Fibroblast of villous mesenchyme (primary cell): Measurements from ENCODE around the gene PATJ. TPM values are rescaled to one million over a fixed set of nuclear protein-coding genes. Genes with fewer than 3 reads are reported as not detected.

Experiments
- DNase-seq: peaks from one replicate; pipeline ENCODE4 v3.0.0-alpha.2; 2010; ENCODE audit warnings: low read depth
- H3K4me3 ChIP-seq: 2 replicates; pipeline ENCODE4 v1.5.1; 2011; ENCODE audit warnings: low read depth, mild to moderate bottlenecking, low read length
- total RNA-seq: library from RNA; depleted of rRNA; stranded (reverse); fragments of >200 nt; gene quantifications from 2 replicates; pipeline ENCODE4 v1.2.3, GENCODE V29; 2012
- TF ChIP-seq, protein P1 (sequence below): IDR thresholded peaks from 2 replicates; pipeline ENCODE4 v1.5.1; 2012; ENCODE audit warnings: low read depth, mild to moderate bottlenecking, low read length; ENCODE audit not compliant: insufficient read depth

Gene PATJ
- total RNA-seq, 1 donor, result 9.5 TPM

DNA sequence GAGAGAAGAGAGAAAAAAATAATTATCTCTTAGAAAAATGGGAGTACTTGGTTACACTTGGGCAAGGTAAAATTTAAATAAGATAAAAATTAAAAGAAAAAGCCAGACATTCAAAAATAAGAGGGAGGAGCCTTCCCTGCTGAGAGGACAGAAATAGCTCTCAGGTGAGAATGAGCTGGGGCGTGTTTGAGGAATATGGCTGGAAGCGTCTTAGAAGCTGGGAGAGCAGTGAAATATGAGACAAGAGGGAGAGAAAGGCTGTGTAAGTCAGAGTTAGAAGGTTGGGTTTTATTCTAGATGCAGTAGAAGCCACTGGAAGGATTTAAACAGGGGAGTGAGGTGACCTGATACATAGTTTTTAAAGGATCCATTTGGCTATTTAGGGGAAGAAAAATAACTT is 298.2 kb downstream of the PATJ start:
- no peak for DNase-seq
- TF ChIP-seq, protein P1, sequence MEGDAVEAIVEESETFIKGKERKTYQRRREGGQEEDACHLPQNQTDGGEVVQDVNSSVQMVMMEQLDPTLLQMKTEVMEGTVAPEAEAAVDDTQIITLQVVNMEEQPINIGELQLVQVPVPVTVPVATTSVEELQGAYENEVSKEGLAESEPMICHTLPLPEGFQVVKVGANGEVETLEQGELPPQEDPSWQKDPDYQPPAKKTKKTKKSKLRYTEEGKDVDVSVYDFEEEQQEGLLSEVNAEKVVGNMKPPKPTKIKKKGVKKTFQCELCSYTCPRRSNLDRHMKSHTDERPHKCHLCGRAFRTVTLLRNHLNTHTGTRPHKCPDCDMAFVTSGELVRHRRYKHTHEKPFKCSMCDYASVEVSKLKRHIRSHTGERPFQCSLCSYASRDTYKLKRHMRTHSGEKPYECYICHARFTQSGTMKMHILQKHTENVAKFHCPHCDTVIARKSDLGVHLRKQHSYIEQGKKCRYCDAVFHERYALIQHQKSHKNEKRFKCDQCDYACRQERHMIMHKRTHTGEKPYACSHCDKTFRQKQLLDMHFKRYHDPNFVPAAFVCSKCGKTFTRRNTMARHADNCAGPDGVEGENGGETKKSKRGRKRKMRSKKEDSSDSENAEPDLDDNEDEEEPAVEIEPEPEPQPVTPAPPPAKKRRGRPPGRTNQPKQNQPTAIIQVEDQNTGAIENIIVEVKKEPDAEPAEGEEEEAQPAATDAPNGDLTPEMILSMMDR, result no peak
- H3K4me3 ChIP-seq, result no peak overlapping the region

DNA sequence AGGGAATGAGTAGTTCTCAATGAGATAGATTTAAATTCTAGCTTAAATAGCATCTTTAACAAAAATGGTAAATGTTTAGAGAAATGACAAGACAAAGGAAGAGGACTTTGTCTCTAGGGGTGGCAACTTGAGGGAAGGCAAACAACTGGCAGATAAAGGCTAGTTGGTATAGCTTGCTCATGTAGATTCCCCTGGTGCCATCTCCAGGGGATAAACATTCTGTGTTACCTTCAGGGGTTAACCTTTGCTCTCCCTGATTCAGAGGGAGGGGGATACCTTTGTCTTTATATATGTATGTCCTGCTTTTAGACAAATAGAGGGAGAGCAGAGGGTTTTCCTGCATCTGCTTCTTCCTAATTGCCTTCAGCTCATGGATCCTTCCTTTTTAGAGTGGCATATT is 298.7 kb downstream of the PATJ start:
- no peak overlapping the region for H3K4me3 ChIP-seq
- TF ChIP-seq, protein P1, result no peak
- no peak for DNase-seq

DNA sequence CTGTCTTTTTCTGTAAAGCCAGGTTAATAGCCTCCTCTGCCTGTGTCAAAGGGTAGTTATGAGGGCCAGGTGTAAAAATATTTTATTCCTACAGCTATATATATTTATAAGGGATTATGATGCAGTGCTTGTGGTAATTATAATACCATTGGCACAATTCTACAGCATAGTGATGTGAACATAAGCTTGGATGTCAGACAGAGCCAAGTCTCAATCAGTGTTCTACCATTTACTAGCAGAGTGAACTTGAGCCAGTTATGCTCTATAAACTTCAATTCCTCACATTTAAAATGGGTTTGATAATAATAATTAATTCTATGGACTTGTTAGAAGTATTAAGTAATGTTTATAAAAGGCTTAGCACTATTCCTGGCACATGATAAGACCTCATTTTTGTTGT is 300.9 kb downstream of the PATJ start:
- DNase-seq, result no peak
- TF ChIP-seq, protein P1, result no peak
- no peak overlapping the region for H3K4me3 ChIP-seq

GRCh38 chr1:62045574-62045973 is 303.3 kb downstream of the PATJ start:
- no peak overlapping the region for H3K4me3 ChIP-seq
- DNase-seq, result no peak
- TF ChIP-seq, protein P1, result no peak

- TF ChIP-seq, protein P1, result no peak
- H3K4me3 ChIP-seq, result no peak overlapping the region
- DNase-seq, result no peak
These were observed 304.6 kb downstream of the PATJ start for GRCh38 chr1:62046927-62047326.

DNA sequence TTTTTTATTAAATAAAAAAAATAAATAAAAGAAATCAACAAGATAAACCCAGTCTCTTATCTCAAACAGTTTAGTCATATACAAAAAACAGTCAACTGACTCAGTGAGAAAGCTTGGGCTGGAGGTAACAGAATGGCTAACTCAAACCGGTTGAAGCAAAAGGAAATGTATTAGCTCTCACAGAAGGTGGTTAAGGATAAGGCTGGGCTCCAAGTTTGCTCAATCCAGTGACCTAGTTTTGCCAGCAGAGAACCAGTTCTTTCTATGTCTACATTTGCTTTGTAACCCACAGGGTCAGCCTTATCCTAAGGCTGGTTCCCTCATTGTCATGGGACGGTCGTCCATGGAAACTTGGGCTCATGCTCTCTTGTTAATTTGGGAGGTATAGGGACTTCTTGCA is 307.9 kb downstream of the PATJ start:
- TF ChIP-seq, protein P1, result no peak
- DNase-seq, result no peak

GRCh38 chr1:62052946-62053345 is 310.7 kb downstream of the PATJ start:
- TF ChIP-seq, protein P1, result no peak
- DNase-seq, result no peak
- no peak overlapping the region for H3K4me3 ChIP-seq

More for the DNA sequence above, 307.9 kb downstream of the PATJ start:
- no peak overlapping the region for H3K4me3 ChIP-seq
